GM12873 (cell line): ENCODE results near the gene PDPK1.

Source experiments
- CTCF ChIP-seq: IDR thresholded peaks from 2 replicates; pipeline ENCODE4 v1.5.1; 2012; ENCODE audit warnings: low read depth, mild to moderate bottlenecking, moderate library complexity, low read length, control low read depth; ENCODE audit not compliant: insufficient read depth; ENCODE audit errors: missing control alignments

Gene PDPK1

GRCh38 chr16:2537451-2538379, at the start of gene PDPK1:
Gene PDPK1, plus strand, starts transcription at chr16:2538021. Its CDS starts 92 bp downstream, at chr16:2538113.
- no peak for TF ChIP-seq CTCF

GRCh38 chr16:2489581-2489980, 48.2 kb upstream of the PDPK1 start:
- no peak for TF ChIP-seq CTCF

- TF ChIP-seq CTCF: no peak
These were observed 47.4 kb upstream of the PDPK1 start for GRCh38 chr16:2490190-2491105.

GRCh38 chr16:2492292-2492691, 45.5 kb upstream of the PDPK1 start:
- TF ChIP-seq CTCF: no peak

GRCh38 chr16:2493605-2494004, 44.2 kb upstream of the PDPK1 start:
- TF ChIP-seq CTCF: no peak

- TF ChIP-seq CTCF: no peak
These were observed 43.2 kb upstream of the PDPK1 start for GRCh38 chr16:2494616-2495015.

GRCh38 chr16:2495041-2495440, 42.8 kb upstream of the PDPK1 start:
- TF ChIP-seq CTCF: no peak
